BLaER1 treated with 17β-estradiol and CSF1 and Interleukin-3, amounts not matched to agents 10 nM and 100 nM (cell line): Measurements from ENCODE around the gene ZDHHC11.
"Not testable (repeated sequence)": the region's sequence is repeated elsewhere in the genome, so short reads cannot be mapped to it uniquely, and the experiment has no call there.

Experiments used
- H3K27ac ChIP-seq, 11 experiments: shearing (Covaris generic); formaldehyde crosslinking; 2 replicates each; pipeline ENCODE4 v1.8.1; 2022
- H3K27me3 ChIP-seq, 11 experiments: shearing (Covaris generic); formaldehyde crosslinking; 2 replicates each; pipeline ENCODE4 v1.8.1; 2022
- H3K36me3 ChIP-seq, 11 experiments: shearing (Covaris generic); formaldehyde crosslinking; 2 replicates each; pipeline ENCODE4 v1.8.1; 2022
- H3K4me1 ChIP-seq, 10 experiments: shearing (Covaris generic); formaldehyde crosslinking; 2 replicates each; pipeline ENCODE4 v1.8.1; 2022
- H3K4me2 ChIP-seq, 11 experiments: shearing (Covaris generic); formaldehyde crosslinking; 2 replicates each; pipeline ENCODE4 v1.8.1; 2022
- H3K4me3 ChIP-seq, 10 experiments: shearing (Covaris generic); formaldehyde crosslinking; 2 replicates each; pipeline ENCODE4 v1.8.1; 2022
- H3K9ac ChIP-seq, 11 experiments: shearing (Covaris generic); formaldehyde crosslinking; 2 replicates each; pipeline ENCODE4 v1.8.1; 2022
- H3K9me3 ChIP-seq, 11 experiments: shearing (Covaris generic); formaldehyde crosslinking; replicated peaks in 1 of 11; 2 replicates each; pipeline ENCODE4 v1.8.1; 2022
- H4K20me1 ChIP-seq, 11 experiments: shearing (Covaris generic); formaldehyde crosslinking; 2 replicates each; pipeline ENCODE4 v1.8.1; 2022
- Cebpa-rat ChIP-seq, 11 experiments: shearing (Covaris generic); IDR thresholded peaks; 2 replicates each; pipeline ENCODE4 v1.8.1; 2022

Gene ZDHHC11

DNA sequence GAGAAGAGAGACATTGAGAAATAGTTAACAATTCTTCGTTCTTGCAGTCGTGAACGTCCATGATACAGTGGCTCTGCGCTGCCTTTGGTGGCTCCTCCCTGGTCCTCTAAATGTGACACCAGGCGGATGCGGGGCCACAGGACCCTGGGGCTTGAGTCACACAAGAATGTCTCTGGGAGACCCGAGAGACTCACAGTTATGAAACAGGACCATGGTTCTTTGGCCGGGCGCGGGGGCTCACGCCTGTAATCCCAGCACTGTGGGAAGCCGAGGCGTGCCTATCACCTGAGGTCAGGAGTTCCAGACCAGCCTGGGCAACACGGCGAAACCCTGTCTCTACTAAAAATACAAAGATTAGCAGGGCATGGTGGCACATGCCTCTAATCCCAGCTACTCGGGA lies 767 bp upstream of the ZDHHC11 start:
- Histone ChIP-seq H4K20me1 (peaks cover 0 to 39% (median 14%) of the 10 kb centered on the region in 11 experiments; a peak in 9 of 22 replicates), H3K9me3 (no peaks in the 10 kb centered on the region), H3K4me2 (no peak overlapping the region), H3K27ac (no peak overlapping the region), H3K27me3 (no peaks in the 10 kb centered on the region), H3K36me3 (no peaks in the 10 kb centered on the region), H3K4me3 (no peak overlapping the region), H3K4me1 (0 out of 20 replicates have a peak, but pooled peaks cover 0 to under 1% (median 0%) of the 10 kb centered on the region in 10 experiments), H3K9ac (no peak overlapping the region)
- TF ChIP-seq Cebpa-rat (IDR thresholded peaks at IDR 0.05), result no peak

DNA sequence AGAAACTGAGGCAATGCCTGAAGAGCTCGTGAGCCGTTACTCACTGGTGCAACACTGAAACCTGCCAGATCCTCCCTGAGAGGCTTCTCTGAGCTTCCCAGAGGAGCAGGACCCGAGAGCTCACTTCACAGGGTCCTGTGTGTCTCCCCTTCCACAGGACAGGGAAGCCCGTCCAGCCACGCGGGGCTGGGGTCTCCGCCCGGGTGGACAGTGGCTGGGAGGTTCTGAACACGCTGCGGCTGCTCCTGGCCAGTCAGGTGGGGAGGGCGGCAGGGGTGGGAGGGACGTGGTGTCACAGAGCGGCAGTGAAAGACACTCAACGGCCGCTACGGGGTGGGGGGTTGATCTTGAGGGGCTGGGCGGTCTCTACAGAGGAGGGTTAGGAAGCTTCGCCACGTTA lies 290 bp upstream of the ZDHHC11 start:
- Histone ChIP-seq H4K20me1 (peaks cover 0 to 39% (median 14%) of the 10 kb centered on the region in 11 experiments; a peak in 9 of 22 replicates), H3K4me1 (no peaks in the 10 kb centered on the region), H3K9ac (no peak overlapping the region), H3K9me3 (no peaks in the 10 kb centered on the region), H3K36me3 (no peaks in the 10 kb centered on the region), H3K4me3 (no peak overlapping the region), H3K27ac (no peak overlapping the region), H3K4me2 (no peak overlapping the region), H3K27me3 (no peaks in the 10 kb centered on the region)
- no peak for TF ChIP-seq Cebpa-rat (IDR thresholded peaks at IDR 0.05)

- Histone ChIP-seq H4K20me1 (peaks cover 0 to 26% (median under 1%) of the 10 kb centered on the region in 11 experiments; a peak in 9 of 22 replicates), H3K9ac (no peak overlapping the region), H3K4me2 (no peak overlapping the region), H3K27me3 (no peaks in the 10 kb centered on the region), H3K4me1 (no peaks in the 10 kb centered on the region), H3K27ac (no peak overlapping the region), H3K4me3 (no peak overlapping the region), H3K36me3 (no peaks in the 10 kb centered on the region), H3K9me3 (no peaks in the 10 kb centered on the region)
- TF ChIP-seq Cebpa-rat (IDR thresholded peaks at IDR 0.05), result no peak
Observed at GRCh38 chr5:849651-850301, 1.0 kb downstream of the ZDHHC11 start.

GRCh38 chr5:848671-849111 lies 2.1 kb downstream of the ZDHHC11 start:
- Histone ChIP-seq H3K27me3 (no peaks in the 10 kb centered on the region), H3K9ac (no peak overlapping the region), H3K4me3 (no peak overlapping the region), H4K20me1 (peaks cover 0 to 24% (median 0%) of the 10 kb centered on the region in 11 experiments; a peak in 8 of 22 replicates), H3K9me3 (no peaks in the 10 kb centered on the region), H3K36me3 (no peaks in the 10 kb centered on the region), H3K27ac (no peak overlapping the region), H3K4me2 (no peak overlapping the region), H3K4me1 (no peaks in the 10 kb centered on the region)
- no peak for TF ChIP-seq Cebpa-rat (IDR thresholded peaks at IDR 0.05)

DNA sequence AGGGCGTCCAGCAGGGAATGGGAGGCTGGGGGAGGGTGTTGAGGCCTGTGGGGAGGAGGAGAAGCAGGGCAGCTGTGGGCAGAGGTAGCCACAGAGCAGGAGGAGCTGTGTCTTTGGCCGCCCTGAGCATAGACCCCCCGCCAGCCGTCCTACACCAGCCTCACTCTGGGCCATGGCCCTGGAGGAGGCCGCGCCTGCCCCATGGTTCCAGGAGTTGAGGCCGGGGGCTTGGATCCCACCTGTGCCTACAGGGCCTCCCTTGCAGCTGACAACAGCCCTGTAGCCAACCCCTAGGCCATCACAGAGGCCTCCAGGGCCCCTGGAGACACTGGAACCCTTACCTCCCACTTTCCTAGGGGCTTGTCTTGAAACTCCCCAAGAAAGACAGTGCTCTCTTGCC lies 3.0 kb downstream of the ZDHHC11 start:
- H3K9me3 ChIP-seq, H3K27me3 ChIP-seq, H3K27ac ChIP-seq, H3K9ac ChIP-seq, H3K36me3 ChIP-seq, H3K4me3 ChIP-seq, H3K4me2 ChIP-seq, H3K4me1 ChIP-seq: not testable (repeated sequence)
- H4K20me1 ChIP-seq, result peaks cover 0 to 15% (median 0%) of the 10 kb centered on the region in 11 experiments; a peak in 8 of 22 replicates

DNA sequence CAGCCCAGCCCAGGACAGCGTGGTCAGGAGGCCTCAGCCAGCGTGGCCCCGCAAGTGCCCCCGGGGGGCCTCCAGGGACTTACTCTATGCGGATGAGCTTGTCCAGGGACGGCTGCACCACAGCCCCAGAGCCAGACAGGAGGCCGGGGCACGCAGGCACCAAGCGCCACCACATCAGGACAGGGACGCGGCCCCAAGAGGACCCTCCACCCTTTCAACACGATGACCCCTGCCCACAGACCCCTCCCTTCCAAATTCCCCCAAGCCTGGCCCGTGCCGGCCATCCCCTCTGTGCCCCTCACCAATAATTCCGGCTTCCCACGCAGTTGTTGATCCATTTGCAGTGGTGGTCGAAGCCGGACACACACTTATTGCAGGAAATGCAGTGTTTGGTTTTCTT lies 3.6 kb downstream of the ZDHHC11 start:
- not testable (repeated sequence) for H3K9me3 ChIP-seq, H3K36me3 ChIP-seq, H3K4me1 ChIP-seq, H3K4me3 ChIP-seq, H3K27ac ChIP-seq, H3K4me2 ChIP-seq, H3K27me3 ChIP-seq, H3K9ac ChIP-seq, H4K20me1 ChIP-seq

DNA sequence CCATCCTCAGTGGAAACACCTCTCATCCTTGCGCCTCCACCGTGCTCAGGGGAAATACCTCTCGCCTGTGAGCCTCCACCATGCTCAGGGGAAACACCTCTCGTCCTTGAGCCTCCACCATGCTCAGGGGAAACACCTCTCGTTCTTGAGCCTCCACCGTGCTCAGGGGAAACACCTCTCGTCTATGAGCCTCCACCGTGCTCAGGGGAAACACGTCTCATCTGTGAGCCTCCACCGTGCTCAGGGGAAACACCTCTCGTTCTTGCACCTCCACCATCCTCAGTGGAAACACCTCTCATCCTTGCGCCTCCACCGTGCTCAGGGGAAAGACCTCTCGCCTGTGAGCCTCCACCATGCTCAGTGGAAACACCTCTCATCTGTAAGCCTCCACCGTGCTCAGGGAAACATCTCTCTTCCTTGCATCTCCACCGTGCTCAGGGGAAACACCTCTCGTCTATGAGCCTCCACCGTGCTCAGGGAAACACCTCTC lies 4.1 kb downstream of the ZDHHC11 start:
- H3K4me2 ChIP-seq, H3K4me3 ChIP-seq, H3K27ac ChIP-seq, H3K9ac ChIP-seq, H3K36me3 ChIP-seq, H3K27me3 ChIP-seq, H3K9me3 ChIP-seq, H4K20me1 ChIP-seq: not testable (repeated sequence)
- peaks cover 0 to 11% (median 5%) of the 10 kb centered on the region in 10 experiments; a peak in 8 of 20 replicates for H3K4me1 ChIP-seq

DNA sequence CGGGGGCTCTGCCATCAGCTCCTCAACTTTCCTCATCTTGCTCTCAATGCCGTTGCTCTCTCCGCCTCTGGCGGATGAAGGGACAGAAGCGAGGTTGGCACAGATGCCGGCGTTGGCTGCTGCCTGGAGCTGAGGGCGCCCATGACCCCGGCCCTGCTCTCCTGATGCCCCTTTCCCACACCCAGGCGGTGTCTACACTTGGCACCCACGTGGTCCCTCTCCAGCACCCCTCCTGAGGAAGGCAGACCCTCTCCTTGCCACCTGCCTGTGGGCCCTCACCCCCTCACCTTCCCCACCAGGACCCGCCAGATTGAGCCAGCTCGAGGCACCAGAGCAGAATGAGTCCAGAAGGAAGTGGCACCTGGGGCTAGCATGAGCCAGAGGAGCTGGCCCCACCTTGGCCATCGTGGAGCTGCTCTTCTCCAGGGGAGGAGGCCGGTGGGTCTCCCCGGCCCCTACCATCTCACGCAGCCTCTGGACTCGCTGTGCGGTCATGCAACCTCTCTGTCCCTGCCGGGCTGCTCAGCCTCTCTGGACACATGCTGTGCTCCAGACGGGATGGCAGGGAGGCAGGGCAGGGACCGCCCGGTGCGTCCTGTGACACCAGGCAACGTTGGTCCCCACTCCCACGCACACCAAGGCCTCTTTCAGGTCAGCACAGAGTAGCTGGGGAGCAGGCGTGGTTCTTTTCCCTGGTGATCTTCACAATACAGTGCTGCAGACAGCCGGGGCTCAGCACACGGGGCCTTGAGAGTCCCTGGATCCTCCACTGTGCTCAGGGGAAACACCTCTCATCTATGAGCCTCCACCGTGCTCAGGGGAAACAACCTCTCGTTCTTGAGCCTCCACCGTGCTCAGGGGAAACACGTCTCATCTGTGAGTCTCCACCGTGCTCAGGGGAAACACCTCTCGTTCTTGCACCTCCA lies 4.8 kb downstream of the ZDHHC11 start:
- not testable (repeated sequence) for H4K20me1 ChIP-seq, H3K4me2 ChIP-seq, H3K27ac ChIP-seq, H3K9ac ChIP-seq, H3K9me3 ChIP-seq, H3K27me3 ChIP-seq, H3K4me3 ChIP-seq, H3K36me3 ChIP-seq
- peaks cover 0 to 15% (median 9%) of the 10 kb centered on the region in 10 experiments; a peak in 8 of 20 replicates for H3K4me1 ChIP-seq

- H3K27ac ChIP-seq, H4K20me1 ChIP-seq, H3K27me3 ChIP-seq, H3K4me3 ChIP-seq, H3K9ac ChIP-seq, H3K4me2 ChIP-seq, H3K36me3 ChIP-seq, H3K9me3 ChIP-seq: not testable (repeated sequence)
- peaks cover 0 to 15% (median 9%) of the 10 kb centered on the region in 10 experiments; a peak in 8 of 20 replicates for H3K4me1 ChIP-seq
Observed at GRCh38 chr5:845031-845675, 5.6 kb downstream of the ZDHHC11 start.

GRCh38 chr5:844426-844825 lies 6.4 kb downstream of the ZDHHC11 start:
- H3K4me1 ChIP-seq, result peaks cover 0 to 18% (median 9%) of the 10 kb centered on the region in 10 experiments; a peak in 8 of 20 replicates
- not testable (repeated sequence) for H3K9me3 ChIP-seq, H3K27ac ChIP-seq, H3K27me3 ChIP-seq, H4K20me1 ChIP-seq, H3K9ac ChIP-seq, H3K4me3 ChIP-seq, H3K4me2 ChIP-seq, H3K36me3 ChIP-seq

- H3K36me3 ChIP-seq, H3K27me3 ChIP-seq: not testable (repeated sequence)
Observed at GRCh38 chr5:843926-844325, 6.9 kb downstream of the ZDHHC11 start.

DNA sequence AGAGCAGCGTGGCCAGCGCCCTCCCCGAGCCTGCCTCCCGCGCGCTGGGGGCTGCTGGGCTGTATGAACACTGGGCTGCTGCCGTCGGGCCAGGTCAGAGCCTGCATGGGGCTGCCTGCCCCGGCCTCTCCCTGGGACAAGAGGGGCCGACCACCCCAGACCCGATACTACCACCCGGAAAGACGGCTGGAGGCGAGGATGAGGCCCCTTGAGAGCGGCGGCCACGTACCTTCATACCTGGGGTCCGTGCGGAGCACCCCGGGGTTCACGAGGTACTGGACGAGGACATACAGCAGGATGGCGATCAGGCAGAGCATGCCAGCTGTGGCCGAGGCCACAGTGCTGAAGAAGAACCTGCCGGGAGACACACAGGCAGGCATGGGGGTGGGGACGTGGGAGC lies 7.4 kb downstream of the ZDHHC11 start:
- not testable (repeated sequence) for H3K27me3 ChIP-seq, H4K20me1 ChIP-seq, H3K4me2 ChIP-seq, H3K9ac ChIP-seq, H3K36me3 ChIP-seq, H3K27ac ChIP-seq, H3K9me3 ChIP-seq, H3K4me3 ChIP-seq
- peaks cover 3 to 22% (median 13%) of the 10 kb centered on the region in 10 experiments; a peak in 18 of 20 replicates for H3K4me1 ChIP-seq

More at GRCh38 chr5:843926-844325, 6.9 kb downstream of the ZDHHC11 start:
- not testable (repeated sequence) for H4K20me1 ChIP-seq, H3K4me3 ChIP-seq, H3K9me3 ChIP-seq, H3K4me2 ChIP-seq, H3K9ac ChIP-seq, H3K27ac ChIP-seq
- H3K4me1 ChIP-seq, result peaks cover 0 to 18% (median 9%) of the 10 kb centered on the region in 10 experiments; a peak in 8 of 20 replicates
